Immature natural killer cell (primary cell): ENCODE results near the gene KAZN. TPM values are rescaled to one million over a fixed set of nuclear protein-coding genes. Genes with fewer than 3 reads are reported as not detected.

Experiments used
- DNase-seq, 3 donors: peaks; one replicate each; pipeline ENCODE4 v3.0.0; 2022; ENCODE audit warnings: mixed read lengths in 1 of 3
- H3K27ac Mint-ChIP-seq, 6 donors: one replicate each; pipeline ENCODE4 v1.8.0; 2020; ENCODE audit warnings: mixed read lengths in 6 of 6, mild to moderate bottlenecking in 5 of 6, inconsistent platforms in 4 of 6, moderate library complexity in 3 of 6
- H3K27me3 Mint-ChIP-seq, 3 donors: one replicate each; pipeline ENCODE4 v1.8.0; 2020 to 2021; ENCODE audit warnings: low read depth in 3 of 3, mild to moderate bottlenecking in 3 of 3, mixed read lengths in 3 of 3, moderate library complexity in 3 of 3, inconsistent platforms in 1 of 3
- H3K36me3 Mint-ChIP-seq, 3 donors: one replicate each; pipeline ENCODE4 v1.8.0; 2020; ENCODE audit warnings: mixed read lengths in 3 of 3, inconsistent platforms in 2 of 3, mild to moderate bottlenecking in 2 of 3
- H3K4me1 Mint-ChIP-seq, 2 donors: one replicate each; pipeline ENCODE4 v1.8.0; 2020; ENCODE audit warnings: inconsistent platforms in 2 of 2, mild to moderate bottlenecking in 2 of 2, mixed read lengths in 2 of 2, moderate library complexity in 1 of 2
- H3K4me3 Mint-ChIP-seq, 5 donors: one replicate each; pipeline ENCODE4 v1.8.0; 2020; ENCODE audit warnings: mild to moderate bottlenecking in 5 of 5, mixed read lengths in 5 of 5, inconsistent platforms in 3 of 5, moderate library complexity in 3 of 5
- H3K9me3 Mint-ChIP-seq, 6 donors: one replicate each; pipeline ENCODE4 v1.8.0; 2020; ENCODE audit warnings: mild to moderate bottlenecking in 6 of 6, mixed read lengths in 6 of 6, inconsistent platforms in 4 of 6, moderate library complexity in 3 of 6
- polyA plus RNA-seq, 3 donors: library from polyadenylated mRNA; unstranded; fragments of 300-500 nt; fragmentation: Illumina TruSeq; gene quantifications; one replicate each; pipeline ENCODE4 v1.2.3, GENCODE V29; 2021

KAZN gene
- polyA plus RNA-seq, 3 donors from 2014 or later: 0.24 TPM; not detected in 2

- Mint-ChIP-seq H3K27me3 (peaks cover 9 to 26% (median 16%) of the 10 kb centered on the region in 3 donors), H3K4me3 (no peak overlapping the region), H3K9me3 (no peaks in the 10 kb centered on the region), H3K36me3 (peaks cover 0 to 5% (median 0%) of the 10 kb centered on the region in 3 donors), H3K27ac (no peak overlapping the region), H3K4me1 (peaks cover 16 to 17% of the 10 kb centered on the region in 2 donors)
- no peak for DNase-seq
Observed at GRCh38 chr1:15150376-15150775, 551.9 kb downstream of the KAZN start.

GRCh38 chr1:15151377-15151806, 552.9 kb downstream of the KAZN start:
- Mint-ChIP-seq H3K36me3 (peaks cover 0 to 7% (median 0%) of the 10 kb centered on the region in 3 donors), H3K27me3 (peaks cover 9 to 26% (median 16%) of the 10 kb centered on the region in 3 donors), H3K9me3 (no peaks in the 10 kb centered on the region), H3K4me3 (no peak overlapping the region), H3K4me1 (peaks cover 26 to 27% of the 10 kb centered on the region in 2 donors), H3K27ac (no peak overlapping the region)
- no peak for DNase-seq

- no peak for DNase-seq
- Mint-ChIP-seq H3K27ac (peak overlapping the region in 1 of 6 donors; percentile 58), H3K4me3 (peak overlapping the region in 4 of 5 donors; percentile 33 to 63 (median 42)), H3K27me3 (peaks cover 9 to 26% (median 16%) of the 10 kb centered on the region in 3 donors), H3K36me3 (peaks cover 0 to 7% (median 0%) of the 10 kb centered on the region in 3 donors), H3K4me1 (peaks cover 29 to 32% of the 10 kb centered on the region in 2 donors), H3K9me3 (no peaks in the 10 kb centered on the region)
Observed at GRCh38 chr1:15151871-15152270, 553.4 kb downstream of the KAZN start.

- peaks cover 32 to 34% of the 10 kb centered on the region in 2 donors for H3K4me1 Mint-ChIP-seq
- no peaks in the 10 kb centered on the region for H3K9me3 Mint-ChIP-seq
- no peak for DNase-seq
- peaks cover 9 to 26% (median 16%) of the 10 kb centered on the region in 3 donors for H3K27me3 Mint-ChIP-seq
- H3K27ac Mint-ChIP-seq: peak overlapping the region in 1 of 6 donors; percentile 58
- peaks cover 0 to 7% (median 0%) of the 10 kb centered on the region in 3 donors for H3K36me3 Mint-ChIP-seq
- H3K4me3 Mint-ChIP-seq: peak overlapping the region; percentile 33 to 66 (median 48)
Observed at GRCh38 chr1:15152318-15153183, 554.1 kb downstream of the KAZN start.

- H3K36me3 Mint-ChIP-seq: peaks cover 0 to 7% (median 0%) of the 10 kb centered on the region in 3 donors
- H3K4me1 Mint-ChIP-seq: peaks cover 32 to 34% of the 10 kb centered on the region in 2 donors
- H3K9me3 Mint-ChIP-seq: no peaks in the 10 kb centered on the region
- no peak for DNase-seq
- H3K4me3 Mint-ChIP-seq: peak within 1 kb of the TSS; percentile 50 to 82 (median 68)
- H3K27ac Mint-ChIP-seq: no peak within 1 kb of the TSS
- peaks cover 9 to 23% (median 16%) of the 10 kb centered on the region in 3 donors for H3K27me3 Mint-ChIP-seq
Observed at GRCh38 chr1:15153184-15153841, 554.8 kb downstream of the KAZN start, which contains the start of gene TMEM51. Gene TMEM51 (plus strand): TSS chr1:15153747. CDS start chr1:15215088, 61,341 bp downstream.

- Mint-ChIP-seq H3K4me1 (peaks cover 32 to 34% of the 10 kb centered on the region in 2 donors), H3K36me3 (peaks cover 0 to 7% (median 0%) of the 10 kb centered on the region in 3 donors), H3K9me3 (no peaks in the 10 kb centered on the region), H3K27ac (no peak overlapping the region), H3K27me3 (peaks cover 9 to 21% (median 16%) of the 10 kb centered on the region in 3 donors), H3K4me3 (peak overlapping the region; percentile 50 to 82 (median 68))
- DNase-seq: peak in 2 of 3 donors; percentile 11 to 13
Observed at GRCh38 chr1:15153842-15154479, 555.5 kb downstream of the KAZN start.

GRCh38 chr1:15154480-15155036, 556.1 kb downstream of the KAZN start:
- Mint-ChIP-seq H3K27ac (no peak overlapping the region), H3K36me3 (peaks cover 0 to 7% (median 0%) of the 10 kb centered on the region in 3 donors), H3K4me1 (peaks cover 32 to 34% of the 10 kb centered on the region in 2 donors), H3K9me3 (no peaks in the 10 kb centered on the region), H3K27me3 (peaks cover 9 to 20% (median 16%) of the 10 kb centered on the region in 3 donors), H3K4me3 (peak overlapping the region; percentile 50 to 82 (median 68))
- DNase-seq: no peak

- peak overlapping the region in 2 of 6 donors; percentile 51 to 59 for H3K27ac Mint-ChIP-seq
- H3K27me3 Mint-ChIP-seq: peaks cover 9 to 16% (median 15%) of the 10 kb centered on the region in 3 donors
- H3K4me1 Mint-ChIP-seq: peaks cover 32 to 34% of the 10 kb centered on the region in 2 donors
- peak overlapping the region in 4 of 5 donors; percentile 33 to 62 (median 50) for H3K4me3 Mint-ChIP-seq
- no peak for DNase-seq
- H3K9me3 Mint-ChIP-seq: no peaks in the 10 kb centered on the region
- peaks cover 0 to 7% (median 0%) of the 10 kb centered on the region in 3 donors for H3K36me3 Mint-ChIP-seq
Observed at GRCh38 chr1:15155191-15155590, 556.7 kb downstream of the KAZN start.

- DNase-seq: peak in 1 of 3 donors; percentile 16
Observed at GRCh38 chr1:15155888-15156741, 557.6 kb downstream of the KAZN start.

GRCh38 chr1:15156807-15157380, 558.4 kb downstream of the KAZN start:
- Mint-ChIP-seq H3K36me3 (peaks cover 0 to 4% (median 0%) of the 10 kb centered on the region in 3 donors), H3K4me1 (peaks cover 32 to 34% of the 10 kb centered on the region in 2 donors), H3K9me3 (no peaks in the 10 kb centered on the region), H3K4me3 (peak overlapping the region in 3 of 5 donors; percentile 75 to 79 (median 77)), H3K27me3 (peaks cover 7 to 11% (median 8%) of the 10 kb centered on the region in 3 donors), H3K27ac (peak overlapping the region in 2 of 6 donors; percentile 65 to 74)
- no peak for DNase-seq

More at GRCh38 chr1:15155888-15156741, 557.6 kb downstream of the KAZN start:
- peaks cover 0 to 5% (median 0%) of the 10 kb centered on the region in 3 donors for H3K36me3 Mint-ChIP-seq
- peaks cover 32 to 34% of the 10 kb centered on the region in 2 donors for H3K4me1 Mint-ChIP-seq
- peak overlapping the region in 2 of 6 donors; percentile 65 to 74 for H3K27ac Mint-ChIP-seq
- H3K9me3 Mint-ChIP-seq: no peaks in the 10 kb centered on the region
- H3K4me3 Mint-ChIP-seq: peak overlapping the region; percentile 27 to 79 (median 75)
- peaks cover 9 to 14% (median 10%) of the 10 kb centered on the region in 3 donors for H3K27me3 Mint-ChIP-seq

- Mint-ChIP-seq H3K27me3 (peaks cover 0 to 8% (median 5%) of the 10 kb centered on the region in 3 donors), H3K27ac (no peak overlapping the region), H3K9me3 (no peaks in the 10 kb centered on the region), H3K4me1 (peaks cover 29 to 30% of the 10 kb centered on the region in 2 donors), H3K4me3 (peak overlapping the region in 1 of 5 donors; percentile 20), H3K36me3 (peaks cover 0 to 4% (median 0%) of the 10 kb centered on the region in 3 donors)
- DNase-seq: no peak
Observed at GRCh38 chr1:15157524-15158399, 559.3 kb downstream of the KAZN start.
